ENCODE results near the gene TCAP. TPM values are rescaled to one million over a fixed set of nuclear protein-coding genes. Genes with fewer than 3 reads are reported as not detected.

TCAP gene
- polyA plus RNA-seq, 1 of the 3 experiments (the other 2 are of a cell fraction) = 0.43 TPM

- no peak overlapping the region for H3K27ac ChIP-seq (ENCODE audit: low read depth in 2 of 2, low read length in 1 of 2)
- H3K4me1 ChIP-seq (ENCODE audit: control insufficient read depth in 1 of 2, insufficient read depth in 2 of 2, low read depth in 1 of 2, low read length in 1 of 2) = no peaks in the 10 kb centered on the region
- H3K9ac ChIP-seq = no peak overlapping the region
- H3K9me2 ChIP-seq = no peaks in the 10 kb centered on the region
- ChIA-PET CTCF (interaction anchor here (0.6 to 1.6 kb wide), 3 partner anchors 9 to 81 kb away, joined by 3 to 6 read pairs (median 3); partner anchors contain the start of gene MIEN1), POLR2A (interaction anchor here (0.6 kb wide), 1 partner anchor 8 kb away, joined by 4 read pairs; no protein-coding TSS in a partner anchor)
- TF ChIP-seq SIN3A (IDR thresholded peaks at IDR 0.05; ENCODE audit: borderline replicate concordance, low read depth, low read length) = no peak
- TF ChIP-seq CTCF (IDR thresholded peaks at IDR 0.05) = peak; percentile 17; the same call in 1 of the 2 replicates
- no peak overlapping the region for H3K4me3 ChIP-seq (ENCODE audit: low read depth in 2 of 2, low read length in 1 of 2)
- H2AFZ ChIP-seq (ENCODE audit: low read depth) = no peak overlapping the region
- no peaks in the 10 kb centered on the region for H3K79me2 ChIP-seq (ENCODE audit: insufficient read depth)
- WGBS (ENCODE audit: low lambda C conversion rate) = 73% methylated on average over 8 of the region's 11 CpGs
- H3K36me3 ChIP-seq (replicated peaks in 1 of 2; ENCODE audit: control insufficient read depth in 1 of 2, insufficient read depth in 2 of 2, low read length in 1 of 2) = no peaks in the 10 kb centered on the region
- no peaks in the 10 kb centered on the region; the same call in 1 of the 2 replicates for H3K27me3 ChIP-seq (ENCODE audit: insufficient read depth)
- H3F3A ChIP-seq (replicated peaks; ENCODE audit: insufficient read depth) = no peaks in the 10 kb centered on the region
- DNase-seq = no peak
- no peak overlapping the region for H3K4me2 ChIP-seq
- H3K9me3 ChIP-seq = no peaks in the 10 kb centered on the region
- H4K20me1 ChIP-seq (ENCODE audit: insufficient read depth) = no peaks in the 10 kb centered on the region
Measured at GRCh38 chr17:39704821-39705551, 39.8 kb downstream of the TCAP start.

GRCh38 chr17:39705786-39706348 is 40.7 kb downstream of the TCAP start:
- Histone ChIP-seq H3F3A (replicated peaks; ENCODE audit: insufficient read depth) (no peaks in the 10 kb centered on the region), H4K20me1 (ENCODE audit: insufficient read depth) (no peaks in the 10 kb centered on the region), H3K9me3 (no peaks in the 10 kb centered on the region), H3K4me3 (ENCODE audit: low read depth in 2 of 2, low read length in 1 of 2) (no peak overlapping the region), H3K9me2 (no peaks in the 10 kb centered on the region), H3K79me2 (ENCODE audit: insufficient read depth) (no peaks in the 10 kb centered on the region), H3K36me3 (replicated peaks in 1 of 2; ENCODE audit: control insufficient read depth in 1 of 2, insufficient read depth in 2 of 2, low read length in 1 of 2) (no peaks in the 10 kb centered on the region), H3K4me2 (no peak overlapping the region), H3K27ac (ENCODE audit: low read depth in 2 of 2, low read length in 1 of 2) (no peak overlapping the region), H2AFZ (ENCODE audit: low read depth) (no peak overlapping the region), H3K4me1 (ENCODE audit: control insufficient read depth in 1 of 2, insufficient read depth in 2 of 2, low read depth in 1 of 2, low read length in 1 of 2) (no peaks in the 10 kb centered on the region), H3K27me3 (ENCODE audit: insufficient read depth) (no peaks in the 10 kb centered on the region; the same call in 1 of the 2 replicates), H3K9ac (no peak overlapping the region)
- ChIA-PET CTCF (interaction anchor here (0.9 kb wide), 2 partner anchors 82 to 84 kb away, joined by 3 read pairs; no protein-coding TSS in a partner anchor), POLR2A (no interaction called here)
- DNase-seq = no peak
- WGBS (ENCODE audit: low lambda C conversion rate) = 79% methylated on average over 9 of the region's 12 CpGs
- TF ChIP-seq YY1 (IDR thresholded peaks at IDR 0.05; ENCODE audit: low read depth) (no peak), EP300 (IDR thresholded peaks at IDR 0.05; ENCODE audit: borderline replicate concordance in 1 of 2, low read depth in 1 of 2, low read length in 1 of 2) (no peak), FOXJ3 (CRISPR knock-in tag; IDR thresholded peaks at IDR 0.05) (no peak), FOSL2 (IDR thresholded peaks at IDR 0.05; ENCODE audit: borderline replicate concordance, low read depth) (no peak), MXI1 (IDR thresholded peaks at IDR 0.05; ENCODE audit: low read depth, low read length) (no peak), SMC3 (IDR thresholded peaks at IDR 0.05; ENCODE audit: low read depth, low read length) (no peak)

All from SK-N-SH (cell line).